ENCODE data around the gene POU2F1.
A peak's percentile ranks its signal among the peaks of the same experiment; 100 is the strongest.

The POU2F1 gene

DNA sequence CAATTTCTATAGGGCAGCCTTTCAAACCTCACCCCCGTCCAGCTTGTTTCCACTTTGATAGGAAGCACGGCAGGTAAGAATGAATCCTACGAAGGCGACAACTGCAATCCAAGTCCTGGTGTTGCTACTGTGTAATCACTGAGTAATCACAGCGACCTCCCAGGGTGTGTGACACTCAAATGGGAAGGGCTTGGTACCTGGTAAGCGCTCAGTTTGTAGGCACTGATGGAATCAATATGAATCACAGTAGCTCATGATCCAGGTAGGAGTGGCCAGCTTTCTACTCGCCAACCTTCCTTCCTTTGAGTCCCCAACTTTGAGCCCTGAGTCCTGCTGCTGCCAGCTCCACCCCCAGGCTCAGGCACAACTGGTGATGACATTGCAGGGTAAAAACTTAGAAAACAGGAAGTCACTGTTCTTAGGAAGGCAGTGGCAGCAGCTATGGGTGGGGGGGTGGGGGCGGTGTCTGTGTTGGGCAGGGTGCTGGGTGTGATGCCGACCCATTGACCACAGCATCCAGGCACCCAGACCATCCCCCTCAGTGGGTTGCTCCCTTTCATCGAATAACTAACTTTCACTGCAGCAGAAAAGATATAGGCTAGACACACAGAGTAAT, 226.9 kb downstream of the POU2F1 start:
- no peak for DNase-seq

- DNase-seq: no peak
These were observed 230.2 kb downstream of the POU2F1 start for GRCh38 chr1:167450843-167451242.

- no peak for DNase-seq
These were observed 231.8 kb downstream of the POU2F1 start for GRCh38 chr1:167452483-167452882.

- DNase-seq: no peak
These were observed 232.4 kb downstream of the POU2F1 start for GRCh38 chr1:167453123-167453522.

GRCh38 chr1:167454304-167454893, 233.7 kb downstream of the POU2F1 start:
- no peak for DNase-seq

- peak; percentile 19 for DNase-seq
These were observed 234.5 kb downstream of the POU2F1 start for GRCh38 chr1:167454894-167455785.

DNA sequence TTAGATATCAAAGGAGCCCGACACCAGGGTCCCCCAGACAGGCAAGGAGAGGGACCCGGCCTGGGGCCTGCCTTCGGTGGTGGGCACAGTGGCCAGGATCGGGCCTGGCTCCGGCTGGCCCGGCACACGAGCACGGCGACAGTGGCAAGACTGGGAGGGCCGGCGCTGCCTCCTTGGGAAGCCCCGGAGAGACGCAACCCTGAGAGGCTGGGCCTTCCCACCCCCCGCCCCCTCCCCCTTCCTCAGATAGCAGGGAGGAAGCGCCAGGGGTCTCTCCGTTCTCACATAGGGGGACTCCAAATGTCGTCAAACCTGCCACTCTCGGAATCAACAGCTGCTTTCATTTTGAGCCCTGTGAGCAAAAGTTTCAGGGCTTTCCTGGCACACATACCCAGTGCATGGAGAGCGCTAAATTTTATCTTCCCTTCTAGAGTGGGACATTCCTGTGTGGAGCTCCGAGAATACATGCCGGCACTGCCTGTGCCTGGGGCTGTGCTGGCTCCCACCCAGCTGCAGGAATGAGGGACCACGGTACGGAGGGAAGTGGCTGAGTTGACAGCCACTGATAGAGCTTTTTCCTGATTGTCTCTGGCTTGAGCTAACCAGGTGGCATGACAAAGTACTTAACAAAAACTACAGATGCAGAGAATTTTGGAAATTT, 235.2 kb downstream of the POU2F1 start:
- DNase-seq: no peak

GRCh38 chr1:167456524-167456923, 235.8 kb downstream of the POU2F1 start:
- no peak for DNase-seq

DNA sequence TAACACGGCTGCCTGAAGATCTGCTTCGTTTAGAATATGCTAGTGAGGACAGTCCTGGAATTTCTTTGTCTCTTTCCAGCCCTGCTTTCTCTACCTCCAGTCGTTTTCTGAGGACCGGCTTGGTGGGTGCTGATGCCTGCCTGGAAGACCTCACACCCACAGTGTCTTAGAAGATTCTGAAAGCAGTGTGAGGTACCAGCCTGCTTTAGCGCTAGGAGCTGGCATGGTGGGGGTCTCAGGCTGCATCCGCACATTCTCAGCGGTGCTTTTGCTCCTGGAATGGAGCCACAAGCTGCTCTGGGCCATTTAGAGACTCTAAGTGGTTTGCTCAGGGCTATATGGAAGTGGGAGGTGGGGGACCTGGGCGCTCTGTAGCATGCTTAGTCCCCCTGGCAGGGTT, 236.2 kb downstream of the POU2F1 start:
- DNase-seq: no peak

GRCh38 chr1:167457936-167458584, 237.4 kb downstream of the POU2F1 start:
- no peak for DNase-seq

DNA sequence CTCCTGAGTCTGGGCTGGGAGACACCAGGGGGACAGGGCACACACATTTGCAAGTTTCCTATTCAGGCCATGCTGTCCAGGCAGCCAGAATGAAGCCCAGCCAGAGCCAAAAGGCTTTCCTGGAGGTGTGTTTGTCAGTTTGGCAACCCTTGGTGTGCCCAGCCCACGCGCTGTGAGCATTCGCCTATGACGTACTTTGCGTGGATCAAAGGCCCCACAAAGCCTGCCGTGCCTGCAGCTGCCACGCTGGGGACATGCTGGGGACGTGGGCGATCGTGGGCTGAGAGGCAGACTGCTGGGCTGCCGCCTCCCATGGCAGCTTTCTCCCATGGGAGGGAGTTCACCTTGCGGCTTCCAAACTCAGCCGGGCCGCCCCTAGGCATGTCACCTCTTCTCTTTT, 240.2 kb downstream of the POU2F1 start:
- DNase-seq: no peak

DNA sequence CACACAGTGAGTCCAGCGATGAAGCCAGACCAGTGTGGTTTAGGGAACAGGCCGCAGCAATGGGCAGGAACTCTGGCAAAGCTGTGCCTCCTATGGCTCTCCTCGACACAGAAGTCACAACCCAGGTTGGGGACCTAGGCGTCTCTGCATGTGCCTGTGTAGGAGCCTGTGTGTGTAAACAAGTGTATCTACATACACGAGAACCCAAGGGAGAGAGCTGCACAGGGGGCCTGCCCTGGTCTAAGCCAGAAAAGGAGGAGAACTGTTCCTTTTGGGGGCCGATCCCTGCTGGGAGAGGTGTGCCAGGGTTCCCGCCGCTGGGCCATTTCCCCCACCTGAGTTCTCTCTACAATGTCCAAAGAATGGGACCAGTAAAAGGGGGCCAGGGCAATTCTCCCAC, 241.7 kb downstream of the POU2F1 start:
- DNase-seq: no peak

DNA sequence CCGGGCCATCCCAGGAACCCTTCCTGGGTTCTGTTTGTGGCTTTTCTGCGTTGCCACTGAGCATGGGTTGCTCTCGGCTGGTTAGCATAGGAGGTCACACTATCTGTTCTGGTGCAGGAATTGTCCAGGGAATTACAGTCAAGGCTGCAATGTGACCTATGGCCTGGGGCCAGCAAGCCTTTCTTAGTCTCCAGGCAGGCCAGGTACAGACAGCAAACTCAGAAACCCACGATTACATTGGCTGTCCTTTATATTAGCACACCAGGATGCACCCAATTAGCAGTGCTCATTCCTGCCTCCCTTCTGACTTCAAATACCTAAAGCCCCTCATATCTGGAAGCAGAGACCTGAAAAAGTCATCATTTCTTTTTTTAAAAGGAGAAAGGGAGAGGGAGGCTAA, 242.4 kb downstream of the POU2F1 start:
- no peak for DNase-seq

GRCh38 chr1:167463875-167464575, 243.3 kb downstream of the POU2F1 start:
- DNase-seq: no peak

- no peak for DNase-seq
These were observed 244.3 kb downstream of the POU2F1 start for GRCh38 chr1:167465018-167465417.

DNA sequence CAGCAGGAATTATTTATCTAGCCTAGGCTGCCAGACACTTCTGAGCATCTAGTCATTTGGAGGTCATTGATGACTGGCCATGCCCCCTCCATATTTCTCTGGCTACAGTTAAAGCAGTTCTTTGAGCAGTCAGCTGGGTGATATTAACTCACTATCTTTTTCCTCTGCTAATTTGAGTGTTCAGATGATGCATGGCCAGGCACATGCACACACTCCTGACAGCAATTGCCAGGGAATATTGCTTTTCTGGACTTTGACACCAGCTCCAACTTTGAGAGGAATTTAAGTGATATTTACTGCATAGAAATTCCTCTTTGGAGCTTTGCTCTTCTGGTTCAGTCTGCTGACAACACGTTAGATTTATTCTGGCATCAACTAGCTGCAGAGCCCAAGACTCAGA, 245.1 kb downstream of the POU2F1 start:
- no peak for DNase-seq

GRCh38 chr1:167467126-167467710, 246.5 kb downstream of the POU2F1 start:
- DNase-seq: no peak

DNA sequence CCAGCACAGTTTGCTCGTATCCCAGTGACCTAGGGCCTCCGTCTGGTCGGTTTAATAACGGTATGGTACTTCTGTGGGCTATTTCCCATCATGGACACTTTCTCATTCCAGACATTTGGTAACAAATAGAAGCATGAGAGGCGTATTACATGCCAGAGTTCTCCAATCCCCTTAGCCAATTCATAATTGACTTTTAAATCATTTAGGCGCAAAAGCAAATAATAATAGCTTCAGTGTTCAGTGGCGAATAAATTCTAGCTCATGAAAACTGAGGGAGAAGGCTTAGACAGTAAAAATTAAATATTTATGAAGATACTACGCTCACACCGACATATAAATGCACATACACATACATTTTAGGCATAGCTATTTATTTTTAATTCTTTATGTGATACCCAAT, 247.1 kb downstream of the POU2F1 start:
- DNase-seq: no peak

GRCh38 chr1:167469280-167469965, 248.7 kb downstream of the POU2F1 start:
- no peak for DNase-seq

DNA sequence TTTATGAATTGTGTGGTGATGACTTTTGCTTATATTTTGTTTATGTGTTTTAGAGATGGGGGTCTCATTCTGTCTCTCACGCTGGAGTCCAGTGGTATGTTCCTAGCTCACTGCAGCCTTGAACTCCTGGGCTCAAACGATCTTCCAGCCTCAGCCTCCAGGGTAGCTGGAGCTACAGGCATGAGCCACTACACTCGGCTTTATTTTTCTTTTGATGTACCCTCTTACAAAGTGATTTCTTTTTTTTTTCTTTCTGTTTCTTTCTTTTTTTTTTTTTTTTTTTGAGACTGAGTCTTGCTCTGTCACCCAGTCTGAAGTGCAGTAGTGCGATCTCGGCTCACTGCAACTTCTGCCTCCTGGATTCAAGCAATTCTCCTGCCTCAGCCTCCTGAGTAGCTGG, 250.9 kb downstream of the POU2F1 start:
- no peak for DNase-seq
